Right lobe of liver (tissue), 4 donors: Measurements from ENCODE around the gene ABLIM2.

Experiments
- CTCF ChIP-seq, 4 donors: fragments of 200-600 bp in 3 of 4; fragments of 450-650 bp in 1 of 4; IDR thresholded peaks; one replicate each; pipeline versions ENCODE4 v1.5.1 to v1.8.0; 2016 to 2022; ENCODE audit warnings: antibody characterized with exemption in 4 of 4, mild to moderate bottlenecking in 2 of 4
- POLR2A ChIP-seq: fragments of 450-650 bp; IDR thresholded peaks from one replicate; pipeline ENCODE4 v1.6.1; 2017; ENCODE audit warnings: antibody characterized with exemption, mild to moderate bottlenecking
- donor health status: DM: no; HTN: no; CAD: no.
- donor health status: DM: no; HTN: no; CAD: no.
- donor health status: DM: no; HTN: yes; CAD: no.

DNA sequence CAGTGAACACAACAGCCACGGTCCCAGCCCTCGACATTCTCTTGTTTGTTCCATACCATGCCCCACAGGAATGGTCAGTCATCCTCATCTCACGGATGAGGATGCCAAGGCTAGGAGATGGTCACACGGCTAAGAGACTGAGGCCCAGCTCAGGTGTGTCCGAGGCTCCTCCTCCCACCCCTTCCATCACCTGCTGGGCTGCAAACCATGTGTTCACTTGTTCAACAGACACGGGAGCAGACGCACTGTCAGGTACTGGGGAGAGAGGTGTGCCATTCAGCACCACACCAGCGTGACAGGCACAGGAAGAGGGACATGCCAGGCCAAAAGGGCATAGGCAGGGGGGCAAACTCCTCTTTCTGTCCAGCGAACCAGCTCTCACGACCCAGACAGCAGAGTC, 45.9 kb downstream of the ABLIM2 start:
- TF ChIP-seq POLR2A, result no peak
- no peak for TF ChIP-seq CTCF (IDR thresholded peaks at IDR 0.05)
